Uterus (tissue), 4 donors: ENCODE data around the gene BCAS2. TPM values are rescaled to one million over a fixed set of nuclear protein-coding genes. Genes with fewer than 3 reads are reported as not detected.

Experiments
- DNase-seq, 2 donors: peaks; one replicate each; pipeline ENCODE4 v3.0.0-alpha.2; 2019 to 2020
- H3K27ac ChIP-seq, 2 donors: fragments of 200-600 bp; sonication (generic); 1 replicate in 1 of 2; 2 replicates in 1 of 2; pipeline ENCODE4 v1.5.1; 2016 to 2018
- H3K27me3 ChIP-seq, 2 donors: fragments of 200-600 bp; sonication (generic); one replicate each; pipeline ENCODE4 v1.5.1; 2018 to 2019; ENCODE audit warnings: control low read depth in 1 of 2
- H3K36me3 ChIP-seq, 2 donors: fragments of 200-600 bp; sonication (generic); one replicate each; pipeline ENCODE4 v1.5.1; 2019; ENCODE audit warnings: control low read depth in 1 of 2
- H3K4me1 ChIP-seq, 2 donors: fragments of 200-600 bp; sonication (generic); one replicate each; pipeline ENCODE4 v1.5.1; 2018 to 2019; ENCODE audit warnings: control low read depth in 1 of 2
- H3K4me3 ChIP-seq, 2 donors: fragments of 200-600 bp; sonication (generic); 1 replicate in 1 of 2; 2 replicates in 1 of 2; pipeline ENCODE4 v1.5.1; 2018 to 2019; ENCODE audit warnings: mild to moderate bottlenecking in 1 of 2
- H3K9me3 ChIP-seq, 2 donors: fragments of 200-600 bp; sonication (generic); one replicate each; pipeline ENCODE4 v1.5.1; 2019; ENCODE audit warnings: control low read depth in 1 of 2
- CTCF ChIP-seq, 4 experiments: fragments of 200-600 bp in 2 of 4; fragments of 450-650 bp in 2 of 4; sonication (generic) in 2 of 4; IDR thresholded peaks; one replicate each; pipeline ENCODE4 v1.5.1; 2016 to 2019; ENCODE audit warnings: antibody characterized with exemption in 4 of 4, mild to moderate bottlenecking in 2 of 4, moderate library complexity in 1 of 4
- POLR2A ChIP-seq, 2 donors: fragments of 450-650 bp; IDR thresholded peaks; one replicate each; pipeline ENCODE4 v1.6.1; 2016; ENCODE audit warnings: antibody characterized with exemption in 2 of 2, mild to moderate bottlenecking in 1 of 2, moderate library complexity in 1 of 2
- intact Hi-C: fragments of 100-400 bp; cut with DNase I; formaldehyde crosslinking; loops from one replicate; pipeline ENCODE4 v1.15.1; 2023; ENCODE audit warnings: low total_unique reads
- total RNA-seq, 4 donors: library from RNA; depleted of rRNA in 3 of 4; stranded (reverse); fragments of >200 nt in 3 of 4; gene quantifications; one replicate each; pipeline versions ENCODE4 v1.1.0 to v1.2.4, GENCODE V29; 2014 to 2023
- donor health status: DM: yes; HTN: yes; CAD: no.

BCAS2 gene
- total RNA-seq, 4 donors from 2014 or later = 31.8 to 61.2 (median 40.2) TPM

- H3K36me3 ChIP-seq = no peaks in the 10 kb centered on the region
- H3K9me3 ChIP-seq = no peaks in the 10 kb centered on the region
- DNase-seq = no peak
- no peaks in the 10 kb centered on the region for H3K4me1 ChIP-seq
- no peak overlapping the region for H3K27ac ChIP-seq
- no peak overlapping the region for H3K4me3 ChIP-seq
- H3K27me3 ChIP-seq = no peaks in the 10 kb centered on the region
- TF ChIP-seq POLR2A (IDR thresholded peaks at IDR 0.05) = no peak
- TF ChIP-seq CTCF (IDR thresholded peaks at IDR 0.05) = no peak
- intact Hi-C loops = no loop called here
Measured at GRCh38 chr1:114551400-114551799, 30.0 kb downstream of the BCAS2 start.

GRCh38 chr1:114550336-114550735 lies 31.1 kb downstream of the BCAS2 start:
- Histone ChIP-seq H3K4me1 (no peaks in the 10 kb centered on the region), H3K27ac (no peak overlapping the region), H3K4me3 (no peak overlapping the region), H3K27me3 (no peaks in the 10 kb centered on the region), H3K36me3 (no peaks in the 10 kb centered on the region), H3K9me3 (no peaks in the 10 kb centered on the region)
- no peak for TF ChIP-seq CTCF (IDR thresholded peaks at IDR 0.05)
- no peak for TF ChIP-seq POLR2A (IDR thresholded peaks at IDR 0.05)
- intact Hi-C loops = no loop called here
- DNase-seq = no peak

DNA sequence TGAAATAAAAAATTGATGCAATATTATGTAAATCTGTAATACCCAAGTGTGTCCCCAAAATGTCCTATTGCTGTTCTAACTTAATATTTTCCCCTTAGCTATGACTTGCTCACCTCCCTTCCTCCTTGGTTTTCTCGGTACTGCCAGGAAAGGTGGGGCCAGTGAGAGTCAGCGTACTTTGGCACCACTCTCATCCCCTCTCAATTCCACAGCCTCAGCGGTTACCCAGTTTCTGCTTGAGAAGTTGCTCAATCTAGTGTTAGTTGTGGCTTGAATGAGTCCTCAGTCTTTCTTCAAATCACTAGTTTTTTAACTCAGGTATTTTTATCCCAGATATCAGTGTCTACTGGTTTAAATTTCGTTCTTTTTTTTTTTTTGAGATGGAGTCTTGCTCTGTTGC lies 32.3 kb downstream of the BCAS2 start:
- intact Hi-C loops = no loop called here
- Histone ChIP-seq H3K27me3 (no peaks in the 10 kb centered on the region), H3K36me3 (no peaks in the 10 kb centered on the region), H3K9me3 (no peaks in the 10 kb centered on the region), H3K4me1 (no peaks in the 10 kb centered on the region), H3K4me3 (no peak overlapping the region), H3K27ac (no peak overlapping the region)
- no peak for DNase-seq
- TF ChIP-seq CTCF (IDR thresholded peaks at IDR 0.05) (no peak), POLR2A (IDR thresholded peaks at IDR 0.05) (no peak)

- H3K4me3 ChIP-seq = no peak overlapping the region
- no peaks in the 10 kb centered on the region for H3K9me3 ChIP-seq
- TF ChIP-seq POLR2A (IDR thresholded peaks at IDR 0.05) (no peak), CTCF (IDR thresholded peaks at IDR 0.05) (no peak)
- no peaks in the 10 kb centered on the region for H3K36me3 ChIP-seq
- no peaks in the 10 kb centered on the region for H3K27me3 ChIP-seq
- no peaks in the 10 kb centered on the region for H3K4me1 ChIP-seq
- no peak for DNase-seq
- H3K27ac ChIP-seq = no peak overlapping the region
- intact Hi-C loops = no loop called here
Measured at GRCh38 chr1:114547076-114547475, 34.3 kb downstream of the BCAS2 start.

DNA sequence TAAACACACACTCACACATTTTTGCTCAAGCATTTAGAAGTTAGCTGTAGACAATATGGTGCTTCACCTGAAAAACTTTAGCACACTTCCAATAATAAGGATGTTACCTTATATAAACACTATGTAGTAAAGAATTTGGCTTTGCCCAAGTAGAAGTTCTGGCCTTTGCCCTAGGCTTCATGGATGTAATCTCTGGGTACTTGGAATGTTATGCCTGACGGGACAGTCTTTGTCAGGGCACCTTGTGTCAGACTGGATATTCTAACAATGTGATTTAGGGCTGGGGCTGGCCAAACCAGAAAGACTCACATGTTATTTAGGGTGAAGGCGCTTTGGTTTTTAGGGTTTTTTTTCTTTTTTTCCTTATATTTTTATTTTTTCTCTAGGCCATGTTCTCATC lies 35.6 kb downstream of the BCAS2 start:
- no peaks in the 10 kb centered on the region for H3K36me3 ChIP-seq
- no peaks in the 10 kb centered on the region for H3K9me3 ChIP-seq
- TF ChIP-seq CTCF (IDR thresholded peaks at IDR 0.05) = no peak
- TF ChIP-seq POLR2A (IDR thresholded peaks at IDR 0.05) = no peak
- H3K4me1 ChIP-seq = no peaks in the 10 kb centered on the region
- no peak overlapping the region for H3K27ac ChIP-seq
- intact Hi-C loops = no loop called here
- no peaks in the 10 kb centered on the region for H3K27me3 ChIP-seq
- no peak for DNase-seq
- H3K4me3 ChIP-seq = no peak overlapping the region
